CD4-positive, alpha-beta T cell (primary cell): ENCODE results near the gene RGS10. TPM values are rescaled to one million over a fixed set of nuclear protein-coding genes. Genes with fewer than 3 reads are reported as not detected.

Experiments
- ATAC-seq: fragments of 200-7000 bp; cut with Tn5 transposase; one replicate; pipeline ENCODE4 v1.10.0; 2022; ENCODE audit warnings: mild to moderate bottlenecking; ENCODE audit not compliant: poor library complexity
- CTCF ChIA-PET: fragments of 350-600 bp; sonication (Branson Sonifier 250); formaldehyde crosslinking; loops from one replicate; lab custom pipeline; 2021; ENCODE audit warnings: antibody characterized with exemption, inconsistent platforms; lab: Charles Lee
- POLR2A ChIA-PET: fragments of 350-600 bp; sonication (Branson Sonifier 250); formaldehyde crosslinking; loops from one replicate; lab custom pipeline; 2021; ENCODE audit warnings: antibody characterized with exemption, inconsistent platforms; lab: Charles Lee
- DNase-seq, 14 experiments: peaks; one replicate each; pipeline ENCODE4 v3.0.0-alpha.2; 2013 to 2020; ENCODE audit warnings: mixed read lengths in 2 of 14
- H3K27ac ChIP-seq, 2 donors: one replicate each; pipeline versions ENCODE4 v1.5.1 to v1.7.0; 2013; ENCODE audit warnings: low read length in 2 of 2, low read depth in 1 of 2, mild to moderate bottlenecking in 1 of 2
- H3K27me3 ChIP-seq, 2 experiments: 1 replicate in 1 of 2; 2 replicates in 1 of 2; pipeline versions ENCODE4 v1.6.1 to v1.7.0; 2013; ENCODE audit warnings: low read length in 2 of 2, control low read depth in 1 of 2, mild to moderate bottlenecking in 1 of 2, moderate library complexity in 1 of 2; ENCODE audit not compliant: insufficient read depth in 2 of 2, control insufficient read depth in 1 of 2
- H3K36me3 ChIP-seq: one replicate; pipeline ENCODE4 v1.6.1; 2013; ENCODE audit warnings: low read length, control low read depth; ENCODE audit not compliant: insufficient read depth
- H3K4me1 ChIP-seq: one replicate; pipeline ENCODE4 v1.6.1; 2013; ENCODE audit warnings: low read length, control low read depth; ENCODE audit not compliant: insufficient read depth
- H3K4me3 ChIP-seq: one replicate; pipeline ENCODE4 v1.5.1; 2013; ENCODE audit warnings: mild to moderate bottlenecking, low read length, moderate library complexity
- H3K9me3 ChIP-seq, 2 experiments: 1 replicate in 1 of 2; 2 replicates in 1 of 2; pipeline versions ENCODE4 v1.6.1 to v1.7.0; 2013; ENCODE audit warnings: low read length in 2 of 2, mild to moderate bottlenecking in 2 of 2, control low read depth in 1 of 2, moderate library complexity in 1 of 2; ENCODE audit not compliant: control insufficient read depth in 1 of 2, insufficient read depth in 1 of 2
- H3K27ac Mint-ChIP-seq: one replicate; pipeline ENCODE4 v1.8.0; 2020; ENCODE audit warnings: mixed read lengths
- H3K27me3 Mint-ChIP-seq: one replicate; pipeline ENCODE4 v1.8.0; 2021; ENCODE audit warnings: mixed read lengths
- H3K36me3 Mint-ChIP-seq: one replicate; pipeline ENCODE4 v1.8.0; 2021; ENCODE audit warnings: low read depth, mixed read lengths
- H3K4me1 Mint-ChIP-seq: one replicate; pipeline ENCODE4 v1.8.0; 2021; ENCODE audit warnings: low read depth, mixed read lengths
- H3K4me3 Mint-ChIP-seq: one replicate; pipeline ENCODE4 v1.8.0; 2020; ENCODE audit warnings: mild to moderate bottlenecking, mixed read lengths
- H3K9me3 Mint-ChIP-seq: one replicate; pipeline ENCODE4 v1.8.0; 2020; ENCODE audit warnings: mixed read lengths
- intact Hi-C, 2 experiments: fragments of 100-400 bp; cut with DNase I in 1 of 2; cut with micrococcal nuclease in 1 of 2; formaldehyde crosslinking; loops; one replicate each; pipeline versions ENCODE4 v1.15.1 to v1.9.0; 2023 to 2025; cut with DNase I, micrococcal nuclease
- total RNA-seq, 174 experiments: library from RNA in 2 of 174; stranded (reverse) in 2 of 174; gene quantifications; one replicate each; pipeline ENCODE4 v1.2.3 and lab custom pipeline; 2021 to 2026
- TF ChIP-seq, protein P1 (sequence below): fragments of 200-600 bp; IDR thresholded peaks from one replicate; pipeline ENCODE4 v1.8.0; 2022; ENCODE audit warnings: antibody characterized with exemption, mild to moderate bottlenecking

RGS10 gene
- total RNA-seq, 2 experiments from 2014 or later, result 132 to 134 TPM

GRCh38 chr10:119526621-119527592 lies 15.6 kb downstream of the RGS10 start:
- Histone ChIP-seq H3K4me3 (no peak overlapping the region), H3K27ac (no peak overlapping the region), H3K36me3 (peaks cover 56% of the 10 kb centered on the region), H3K4me1 (peaks cover 38% of the 10 kb centered on the region), H3K27me3 (no peaks in the 10 kb centered on the region), H3K9me3 (no peaks in the 10 kb centered on the region)
- intact Hi-C loops, result no loop called here
- no peaks in the 10 kb centered on the region for H3K27me3 Mint-ChIP-seq
- CTCF ChIA-PET, result interaction anchor here (2.7 kb wide), 1 partner anchor 16 kb away, joined by 7 read pairs; the partner anchor contains the start of gene RGS10
- DNase-seq (peak in 1 of 14 experiments; percentile 3), ATAC-seq (peak; percentile 32)
- H3K36me3 Mint-ChIP-seq, result peaks cover 75% of the 10 kb centered on the region
- peak overlapping the region; percentile 1 for H3K4me3 Mint-ChIP-seq
- H3K4me1 Mint-ChIP-seq, result peaks cover 63% of the 10 kb centered on the region
- POLR2A ChIA-PET, result interaction anchor here (0.7 to 2.0 kb wide), 5 partner anchors 10 to 24 kb away, joined by 3 to 12 read pairs (median 4); partner anchors contain the start of gene RGS10
- H3K9me3 Mint-ChIP-seq, result no peaks in the 10 kb centered on the region
- peak overlapping the region; percentile 59 for H3K27ac Mint-ChIP-seq
- TF ChIP-seq, protein P1, sequence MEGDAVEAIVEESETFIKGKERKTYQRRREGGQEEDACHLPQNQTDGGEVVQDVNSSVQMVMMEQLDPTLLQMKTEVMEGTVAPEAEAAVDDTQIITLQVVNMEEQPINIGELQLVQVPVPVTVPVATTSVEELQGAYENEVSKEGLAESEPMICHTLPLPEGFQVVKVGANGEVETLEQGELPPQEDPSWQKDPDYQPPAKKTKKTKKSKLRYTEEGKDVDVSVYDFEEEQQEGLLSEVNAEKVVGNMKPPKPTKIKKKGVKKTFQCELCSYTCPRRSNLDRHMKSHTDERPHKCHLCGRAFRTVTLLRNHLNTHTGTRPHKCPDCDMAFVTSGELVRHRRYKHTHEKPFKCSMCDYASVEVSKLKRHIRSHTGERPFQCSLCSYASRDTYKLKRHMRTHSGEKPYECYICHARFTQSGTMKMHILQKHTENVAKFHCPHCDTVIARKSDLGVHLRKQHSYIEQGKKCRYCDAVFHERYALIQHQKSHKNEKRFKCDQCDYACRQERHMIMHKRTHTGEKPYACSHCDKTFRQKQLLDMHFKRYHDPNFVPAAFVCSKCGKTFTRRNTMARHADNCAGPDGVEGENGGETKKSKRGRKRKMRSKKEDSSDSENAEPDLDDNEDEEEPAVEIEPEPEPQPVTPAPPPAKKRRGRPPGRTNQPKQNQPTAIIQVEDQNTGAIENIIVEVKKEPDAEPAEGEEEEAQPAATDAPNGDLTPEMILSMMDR, result no peak

GRCh38 chr10:119526149-119526548 lies 16.4 kb downstream of the RGS10 start:
- H3K9me3 Mint-ChIP-seq, result no peaks in the 10 kb centered on the region
- ATAC-seq, result no peak
- ChIA-PET POLR2A (interaction anchor here (0.7 to 2.0 kb wide), 4 partner anchors 10 to 24 kb away, joined by 3 to 12 read pairs (median 4); partner anchors contain the start of gene RGS10), CTCF (interaction anchor here (2.7 kb wide), 1 partner anchor 17 kb away, joined by 7 read pairs; the partner anchor contains the start of gene RGS10)
- H3K27ac ChIP-seq, result no peak overlapping the region
- no peaks in the 10 kb centered on the region for H3K27me3 ChIP-seq
- H3K27ac Mint-ChIP-seq, result peak overlapping the region; percentile 59
- intact Hi-C loops, result no loop called here
- H3K4me1 ChIP-seq, result peaks cover 33% of the 10 kb centered on the region
- H3K4me3 ChIP-seq, result no peak overlapping the region
- no peak overlapping the region for H3K4me3 Mint-ChIP-seq
- H3K9me3 ChIP-seq, result no peaks in the 10 kb centered on the region
- peaks cover 63% of the 10 kb centered on the region for H3K4me1 Mint-ChIP-seq
- H3K36me3 Mint-ChIP-seq, result peaks cover 76% of the 10 kb centered on the region
- peaks cover 62% of the 10 kb centered on the region for H3K36me3 ChIP-seq
- TF ChIP-seq, protein P1, result no peak
- no peak for DNase-seq
- H3K27me3 Mint-ChIP-seq, result no peaks in the 10 kb centered on the region

DNA sequence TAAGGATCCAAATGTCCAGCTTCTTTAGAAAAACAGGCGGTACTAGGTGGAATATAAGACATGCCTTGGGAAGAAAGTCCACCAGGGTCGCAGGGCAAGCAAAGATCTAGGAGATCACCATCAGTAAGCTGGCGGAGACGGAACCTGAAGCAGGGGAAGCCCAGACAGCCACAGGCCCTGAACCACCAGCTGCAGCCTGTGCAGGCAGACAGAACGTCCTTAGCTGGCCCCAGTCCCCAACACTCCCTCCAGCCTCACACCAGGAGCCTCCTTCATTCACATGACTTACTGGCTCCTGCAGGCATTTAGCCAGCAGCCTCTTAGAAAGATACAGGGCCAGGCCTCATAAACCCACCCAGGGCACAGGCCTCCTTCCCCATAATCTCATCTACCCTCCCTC lies 17.4 kb downstream of the RGS10 start:
- H3K4me1 Mint-ChIP-seq, result peaks cover 63% of the 10 kb centered on the region
- H3K27ac ChIP-seq, result no peak overlapping the region
- intact Hi-C loops, result no loop called here
- POLR2A ChIA-PET, result interaction anchor here (1.0 to 2.0 kb wide), 3 partner anchors 9 to 18 kb away, joined by 3 to 12 read pairs (median 4); partner anchors contain the start of gene RGS10
- H3K4me3 Mint-ChIP-seq, result no peak overlapping the region
- peaks cover 83% of the 10 kb centered on the region for H3K36me3 Mint-ChIP-seq
- TF ChIP-seq, protein P1, result no peak
- no peaks in the 10 kb centered on the region for H3K9me3 ChIP-seq
- peak overlapping the region; percentile 59 for H3K27ac Mint-ChIP-seq
- CTCF ChIA-PET, result interaction anchor here (2.7 kb wide), 1 partner anchor 18 kb away, joined by 7 read pairs; the partner anchor contains the start of gene RGS10
- no peaks in the 10 kb centered on the region for H3K27me3 Mint-ChIP-seq
- ATAC-seq (no peak), DNase-seq (peak in 1 of 14 experiments; percentile 1)
- H3K4me1 ChIP-seq, result peaks cover 30% of the 10 kb centered on the region
- H3K4me3 ChIP-seq, result no peak overlapping the region
- H3K27me3 ChIP-seq, result no peaks in the 10 kb centered on the region
- no peaks in the 10 kb centered on the region for H3K9me3 Mint-ChIP-seq
- peaks cover 73% of the 10 kb centered on the region for H3K36me3 ChIP-seq
